ENCODE results near the gene GPR21. TPM values are rescaled to one million over a fixed set of nuclear protein-coding genes. Genes with fewer than 3 reads are reported as not detected.

GPR21 gene
- total and polyA plus RNA-seq, 12 donors = 0.25 to 0.95 (median 0.61) TPM; not detected in 4

DNA sequence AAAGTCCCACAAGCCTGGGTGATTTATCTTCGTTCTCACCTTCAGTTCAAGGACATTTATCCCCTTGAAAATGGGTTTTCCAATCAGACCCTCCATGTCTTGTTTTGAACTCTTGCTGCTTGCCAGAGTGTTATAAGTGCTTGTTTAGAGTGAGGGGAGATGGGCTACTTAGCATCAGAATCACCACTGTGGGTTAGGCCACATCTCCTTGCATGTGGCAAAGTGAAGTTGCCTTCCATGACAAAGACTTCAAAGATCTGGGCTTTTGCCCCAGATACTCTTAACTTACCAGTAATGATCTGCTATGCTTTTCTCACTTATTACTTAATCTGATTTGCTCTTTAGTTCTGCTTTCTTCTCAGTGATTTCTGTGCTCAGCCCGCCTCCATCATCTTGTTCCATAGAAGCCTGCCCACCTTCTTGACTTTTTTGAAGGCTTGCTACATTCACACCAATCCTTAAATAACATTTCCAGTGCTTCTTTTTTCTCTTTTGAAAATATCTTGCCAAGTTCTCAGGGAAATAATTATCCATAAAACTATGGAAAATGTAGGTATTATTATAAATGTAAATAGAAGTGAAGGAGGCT lies 39.0 kb downstream of the GPR21 start:
- ATAC-seq (no peak), DNase-seq (no peak)
- 95 to 97% methylated on average over 2 of the region's 2 CpGs for WGBS, 2 donors
- Histone ChIP-seq H3K27me3 (no peaks in the 10 kb centered on the region), H3K9me3 (no peaks in the 10 kb centered on the region), H3K36me3 (peaks cover 0 to 95% (median 19%) of the 10 kb centered on the region in 9 donors), H3K4me3 (no peak overlapping the region), H3K27ac (peak overlapping the region in 2 of 10 donors; percentile 19 to 65), H3K4me1 (peaks cover 0 to 39% (median 20%) of the 10 kb centered on the region in 9 donors)
- TF ChIP-seq, protein P1, sequence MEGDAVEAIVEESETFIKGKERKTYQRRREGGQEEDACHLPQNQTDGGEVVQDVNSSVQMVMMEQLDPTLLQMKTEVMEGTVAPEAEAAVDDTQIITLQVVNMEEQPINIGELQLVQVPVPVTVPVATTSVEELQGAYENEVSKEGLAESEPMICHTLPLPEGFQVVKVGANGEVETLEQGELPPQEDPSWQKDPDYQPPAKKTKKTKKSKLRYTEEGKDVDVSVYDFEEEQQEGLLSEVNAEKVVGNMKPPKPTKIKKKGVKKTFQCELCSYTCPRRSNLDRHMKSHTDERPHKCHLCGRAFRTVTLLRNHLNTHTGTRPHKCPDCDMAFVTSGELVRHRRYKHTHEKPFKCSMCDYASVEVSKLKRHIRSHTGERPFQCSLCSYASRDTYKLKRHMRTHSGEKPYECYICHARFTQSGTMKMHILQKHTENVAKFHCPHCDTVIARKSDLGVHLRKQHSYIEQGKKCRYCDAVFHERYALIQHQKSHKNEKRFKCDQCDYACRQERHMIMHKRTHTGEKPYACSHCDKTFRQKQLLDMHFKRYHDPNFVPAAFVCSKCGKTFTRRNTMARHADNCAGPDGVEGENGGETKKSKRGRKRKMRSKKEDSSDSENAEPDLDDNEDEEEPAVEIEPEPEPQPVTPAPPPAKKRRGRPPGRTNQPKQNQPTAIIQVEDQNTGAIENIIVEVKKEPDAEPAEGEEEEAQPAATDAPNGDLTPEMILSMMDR (IDR thresholded peaks at IDR 0.05) = no peak
- intact Hi-C loops (cut with DNase I) = loop anchor here in 1 of 10 donors (5.0 kb wide), 1 partner anchor 35 kb away; no protein-coding TSS in a partner anchor

DNA sequence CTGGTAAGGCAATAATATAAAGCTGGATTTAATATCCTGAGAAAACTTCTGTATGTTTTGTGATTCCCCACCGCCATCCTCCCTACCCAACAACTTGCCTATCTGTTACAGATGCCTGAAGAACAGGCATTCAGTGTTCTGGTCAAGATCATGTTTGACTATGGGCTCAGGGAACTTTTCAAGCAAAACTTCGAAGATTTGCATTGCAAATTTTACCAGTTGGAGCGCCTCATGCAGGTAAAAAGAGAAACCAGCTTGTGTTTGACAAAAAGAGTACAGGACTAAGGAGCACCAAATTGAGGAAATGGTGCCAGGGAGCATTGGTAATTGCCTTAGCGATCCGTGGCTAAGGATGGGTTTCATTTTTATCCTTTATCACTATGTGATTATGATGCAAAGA lies 40.0 kb downstream of the GPR21 start:
- Histone ChIP-seq H3K27ac (peak overlapping the region in 7 of 10 donors; percentile 5 to 65 (median 35)), H3K4me1 (peaks cover 0 to 39% (median 20%) of the 10 kb centered on the region in 9 donors), H3K9me3 (no peaks in the 10 kb centered on the region), H3K36me3 (peaks cover 0 to 96% (median 19%) of the 10 kb centered on the region in 9 donors), H3K27me3 (no peaks in the 10 kb centered on the region), H3K4me3 (peak overlapping the region in 2 of 10 donors; percentile 4 to 11)
- ATAC-seq = no peak
- no peak for DNase-seq
- 62 to 66% methylated on average over 5 of the region's 5 CpGs for WGBS, 2 donors
- TF ChIP-seq, protein P1 (IDR thresholded peaks at IDR 0.05) = no peak
- intact Hi-C loops (cut with DNase I) = loop anchor here in 1 of 10 donors (5.0 kb wide), 1 partner anchor 36 kb away; no protein-coding TSS in a partner anchor

DNA sequence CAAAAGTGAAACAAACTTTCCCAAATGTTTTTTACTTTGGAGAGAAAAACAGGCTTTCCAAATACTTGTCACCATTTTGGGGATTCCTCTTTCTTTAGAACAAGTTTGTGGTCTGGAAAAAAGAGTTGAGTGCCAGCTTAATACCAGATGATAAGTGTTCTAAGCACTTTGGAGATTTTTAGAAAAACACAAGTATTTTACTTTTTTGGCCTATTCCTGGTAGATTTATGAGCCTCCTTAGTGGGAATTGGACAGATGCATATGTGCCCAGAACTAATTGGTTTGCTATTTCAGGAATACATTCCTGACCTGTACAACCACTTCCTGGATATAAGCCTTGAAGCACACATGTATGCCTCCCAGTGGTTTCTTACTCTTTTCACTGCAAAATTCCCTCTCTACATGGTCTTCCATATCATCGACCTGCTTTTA lies 40.5 kb downstream of the GPR21 start:
- TF ChIP-seq, protein P1 (IDR thresholded peaks at IDR 0.05) = no peak
- Histone ChIP-seq H3K4me1 (peaks cover 0 to 39% (median 20%) of the 10 kb centered on the region in 9 donors), H3K4me3 (peak overlapping the region in 2 of 10 donors; percentile 4 to 11), H3K9me3 (no peaks in the 10 kb centered on the region), H3K27me3 (no peaks in the 10 kb centered on the region), H3K36me3 (peaks cover 0 to 97% (median 19%) of the 10 kb centered on the region in 9 donors), H3K27ac (peak overlapping the region in 7 of 10 donors; percentile 5 to 65 (median 35))
- ATAC-seq (peak in 3 of 8 donors; percentile 24 to 41 (median 27)), DNase-seq (no peak)
- intact Hi-C loops (cut with DNase I) = loop anchor here in 1 of 10 donors (5.0 kb wide), 1 partner anchor 37 kb away; no protein-coding TSS in a partner anchor
- 62 to 71% methylated on average over 1 of the region's 1 CpG for WGBS, 2 donors

DNA sequence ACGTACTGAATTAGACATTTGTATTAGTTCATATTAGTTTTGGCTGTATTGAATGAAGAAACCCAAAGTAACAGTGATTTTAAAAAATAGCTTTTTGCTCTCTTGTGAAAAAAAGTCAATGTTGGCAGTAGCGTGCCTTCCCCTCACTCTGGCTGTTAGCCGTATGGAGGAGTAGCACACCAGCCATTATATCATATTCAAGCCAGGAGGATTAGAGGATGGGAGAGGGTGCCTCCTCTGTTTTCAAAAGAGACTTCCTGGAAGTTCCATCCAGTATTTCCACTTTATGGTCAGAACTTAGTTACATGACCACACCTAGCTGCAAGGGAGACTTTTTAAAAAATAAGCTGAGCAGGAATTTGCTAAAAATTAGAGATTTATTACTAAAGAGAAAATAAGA lies 41.2 kb downstream of the GPR21 start:
- H3K36me3 ChIP-seq = peaks cover 0 to 100% (median 21%) of the 10 kb centered on the region in 9 donors
- peaks cover 0 to 35% (median 17%) of the 10 kb centered on the region in 9 donors for H3K4me1 ChIP-seq
- TF ChIP-seq, protein P1 (IDR thresholded peaks at IDR 0.05) = no peak
- no peak overlapping the region for H3K4me3 ChIP-seq
- DNase-seq (no peak), ATAC-seq (no peak)
- peak overlapping the region in 4 of 10 donors; percentile 16 to 65 (median 40) for H3K27ac ChIP-seq
- intact Hi-C loops (cut with DNase I) = loop anchor here in 1 of 10 donors (5.0 kb wide), 1 partner anchor 37 kb away; no protein-coding TSS in a partner anchor
- 78 to 91% methylated on average over 3 of the region's 3 CpGs for WGBS, 2 donors
- no peaks in the 10 kb centered on the region for H3K27me3 ChIP-seq
- H3K9me3 ChIP-seq = no peaks in the 10 kb centered on the region

Data from heart right ventricle (tissue), 16 donors.